Endothelial cell of umbilical vein (primary cell): ENCODE data around the gene ANKRD13D. TPM values are rescaled to one million over a fixed set of nuclear protein-coding genes. Genes with fewer than 3 reads are reported as not detected.

ENCODE experiments used
- BruUV-seq: library from RNA; stranded (reverse); fragments of 400-500 nt; replicated peaks from 2 replicates; lab custom pipeline; 2021; lab: Mats Ljungman, UMichigan
- CTCF ChIA-PET: fragments of 300-600, 350-600 bp; sonication (Branson Sonifier 250); formaldehyde crosslinking; loops from one replicate; lab custom pipeline; 2021; ENCODE audit warnings: antibody characterized with exemption, inconsistent platforms; lab: Charles Lee
- POLR2A ChIA-PET: fragments of 300-600, 350-600 bp; sonication (Branson Sonifier 250); formaldehyde crosslinking; loops from one replicate; lab custom pipeline; 2021; ENCODE audit warnings: antibody characterized with exemption, inconsistent platforms; lab: Charles Lee
- DNase-seq: peaks from one replicate; pipeline ENCODE4 v3.0.0-alpha.2; 2011; ENCODE audit warnings: low read depth, low spot score
- FAIRE-seq: peaks from 2 replicates; lab custom pipeline; 2011; peaks lifted over from hg19 to GRCh38; lab: Jason Lieb, UNC
- H2AFZ ChIP-seq: 2 replicates; pipeline ENCODE4 v1.6.0; 2012; ENCODE audit warnings: low read depth, low read length, control low read depth, inconsistent platforms
- H3K27ac ChIP-seq: 2 replicates; pipeline ENCODE4 v1.5.1; 2011; ENCODE audit warnings: low read depth, mild to moderate bottlenecking, control low read depth, low read length, moderate library complexity; ENCODE audit not compliant: insufficient read depth
- H3K27me3 ChIP-seq, 2 experiments: 2 replicates each; pipeline versions ENCODE4 v1.6.0 to v1.6.1; 2011; ENCODE audit warnings: low read length in 2 of 2, mixed read lengths in 1 of 2; ENCODE audit not compliant: control insufficient read depth in 2 of 2, insufficient read depth in 2 of 2
- H3K36me3 ChIP-seq, 2 experiments: 2 replicates in 1 of 2; 3 replicates in 1 of 2; pipeline ENCODE4 v1.5.1; 2011; ENCODE audit warnings: low read length in 2 of 2, mild to moderate bottlenecking in 1 of 2, moderate library complexity in 1 of 2; ENCODE audit not compliant: control insufficient read depth in 2 of 2, insufficient read depth in 2 of 2; ENCODE audit errors: extremely low read depth in 1 of 2
- H3K4me1 ChIP-seq: 3 replicates; pipeline ENCODE4 v1.5.1; 2011; ENCODE audit warnings: mild to moderate bottlenecking, low read length; ENCODE audit not compliant: control insufficient read depth, insufficient read depth; ENCODE audit errors: extremely low read depth
- H3K4me2 ChIP-seq: 2 replicates; pipeline ENCODE4 v1.6.1; 2011; ENCODE audit warnings: low read length, control low read depth, mixed read lengths; ENCODE audit not compliant: insufficient read depth
- H3K4me3 ChIP-seq, 3 experiments: fragments of 200-600 bp in 1 of 3; sonication (generic), shearing (Covaris generic) in 1 of 3; replicated peaks in 1 of 3; 2 replicates each; pipeline ENCODE4 v1.5.1; 2011 to 2016; ENCODE audit warnings: control low read depth in 3 of 3, low read length in 3 of 3, mild to moderate bottlenecking in 2 of 3, inconsistent platforms in 1 of 3, low read depth in 1 of 3, moderate library complexity in 1 of 3; ENCODE audit not compliant: insufficient read depth in 1 of 3
- H3K79me2 ChIP-seq: 2 replicates; pipeline ENCODE4 v1.6.0; 2012; ENCODE audit warnings: low read length, inconsistent platforms; ENCODE audit not compliant: control insufficient read depth, insufficient read depth
- H3K9ac ChIP-seq: replicated peaks from 2 replicates; pipeline ENCODE3; 2011; ENCODE audit warnings: low read length, control low read depth; ENCODE audit not compliant: insufficient read depth; ENCODE audit errors: extremely low read depth
- H3K9me1 ChIP-seq: replicated peaks from 3 replicates; pipeline ENCODE4 v1.6.0; 2011; ENCODE audit warnings: mild to moderate bottlenecking, low read length; ENCODE audit not compliant: control insufficient read depth, insufficient read depth; ENCODE audit errors: extremely low read depth
- H3K9me3 ChIP-seq: replicated peaks from 2 replicates; pipeline ENCODE4 v1.5.1; 2012; ENCODE audit warnings: low read length, inconsistent platforms; ENCODE audit not compliant: control insufficient read depth, insufficient read depth
- H4K20me1 ChIP-seq: replicated peaks from 2 replicates; pipeline ENCODE3; 2011; ENCODE audit warnings: mild to moderate bottlenecking, low read length; ENCODE audit not compliant: control insufficient read depth, insufficient read depth; ENCODE audit errors: extremely low read depth
- EZH2 ChIP-seq: IDR thresholded peaks from 2 replicates; pipeline ENCODE4 v1.6.1; 2012; ENCODE audit warnings: borderline replicate concordance, low read depth, mild to moderate bottlenecking, moderate library complexity, low read length, inconsistent platforms; ENCODE audit not compliant: severe bottlenecking
- FOS ChIP-seq: IDR thresholded peaks from 2 replicates; pipeline ENCODE4 v1.6.1; 2011; ENCODE audit warnings: mild to moderate bottlenecking, low read length, moderate library complexity, borderline replicate concordance; ENCODE audit not compliant: insufficient read depth
- GATA2 ChIP-seq: IDR thresholded peaks from 2 replicates; pipeline ENCODE4 v1.7.0; 2011; ENCODE audit warnings: low read depth, mild to moderate bottlenecking, moderate library complexity, mixed read lengths, low read length; ENCODE audit not compliant: insufficient read length, insufficient read depth
- JUN ChIP-seq: IDR thresholded peaks from 2 replicates; pipeline ENCODE4 v1.6.1; 2011; ENCODE audit warnings: borderline replicate concordance, low read depth; ENCODE audit not compliant: insufficient read length, insufficient read depth
- MYC ChIP-seq: IDR thresholded peaks from one replicate; pipeline ENCODE4 v1.6.1; 2011; ENCODE audit warnings: mild to moderate bottlenecking, low read depth, low read length
- POLR2A ChIP-seq: IDR thresholded peaks from 2 replicates; pipeline ENCODE4 v1.6.1; 2012; ENCODE audit warnings: low read depth, mild to moderate bottlenecking, control low read depth, low read length
- POLR2AphosphoS5 ChIP-seq: IDR thresholded peaks from 2 replicates; pipeline ENCODE4 v1.6.1; 2012; ENCODE audit warnings: low read depth, mild to moderate bottlenecking, control low read depth, low read length, moderate library complexity; ENCODE audit not compliant: insufficient read depth
- dilution Hi-C: fragments of 300-500 bp; cut with MboI; formaldehyde crosslinking; loops from one replicate; pipeline ENCODE4 v1.15.0; 2019; ENCODE audit warnings: low sequenced_read_pairs; ENCODE audit not compliant: extremely low pct_ligation_motif_present
- intact Hi-C: fragments of 100-400 bp; cut with micrococcal nuclease; formaldehyde crosslinking; loops from one replicate; pipeline ENCODE4 v1.10.0; 2022
- polyA plus RNA-seq, 4 experiments: library from polyadenylated mRNA; depleted of rRNA in 3 of 4; stranded (reverse) in 3 of 4; unstranded in 1 of 4; fragments of >200 nt; gene quantifications; 2 replicates each; pipeline versions ENCODE4 v1.2.1 to v1.2.3, GENCODE V29; 2011 to 2012; ENCODE audit warnings: missing spikeins in 1 of 4
- total RNA-seq: library from RNA; stranded (reverse); gene quantifications from 2 replicates; pipeline ENCODE4 v1.2.3, GENCODE V29; 2021
- TF ChIP-seq, protein P1 (sequence below), 2 donors: IDR thresholded peaks; 1 replicate in 1 of 2; 2 replicates in 1 of 2; pipeline ENCODE4 v1.5.1; 2011; ENCODE audit warnings: low read length in 2 of 2, mild to moderate bottlenecking in 2 of 2, moderate library complexity in 2 of 2, control low read depth in 1 of 2, inconsistent platforms in 1 of 2, low read depth in 1 of 2; ENCODE audit not compliant: insufficient read depth in 1 of 2; ENCODE audit errors: extremely low read depth in 1 of 2
- TF ChIP-seq, protein P2 (sequence below): IDR thresholded peaks from 2 replicates; pipeline ENCODE4 v1.6.1; 2011; ENCODE audit not compliant: insufficient read depth, insufficient read length

The ANKRD13D gene
- total and polyA plus RNA-seq, 2 donors (not counting 3 experiments of a cell fraction or from before 2014, with no cell fraction given) = 43.5 to 57.5 TPM

DNA sequence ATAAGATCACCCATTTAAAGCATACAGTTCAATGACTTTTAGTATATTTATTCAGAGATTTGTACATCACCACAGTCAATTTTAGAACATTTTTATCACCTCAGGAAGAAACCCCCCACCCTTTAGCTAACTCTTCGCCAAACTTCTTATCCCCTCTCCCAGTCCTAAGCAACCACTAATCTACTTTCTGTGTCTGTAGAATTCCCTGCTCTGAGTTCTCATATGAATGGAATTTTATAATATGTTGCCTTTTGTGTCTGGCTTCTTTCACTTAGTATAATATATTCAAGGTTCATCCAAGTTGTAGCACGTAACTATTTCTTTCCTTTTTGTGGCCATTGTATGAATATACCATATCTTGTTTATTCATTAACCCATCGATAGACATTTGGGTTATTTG, 3.6 kb downstream of the ANKRD13D start:
- no peak for FAIRE-seq
- H3K4me1 ChIP-seq = peaks cover 19% of the 10 kb centered on the region
- intact Hi-C loops = no loop called here
- no peak overlapping the region for H3K27ac ChIP-seq
- dilution Hi-C loops = no loop called here
- H3K9me1 ChIP-seq = no peaks in the 10 kb centered on the region
- peaks cover 35% of the 10 kb centered on the region for H3K79me2 ChIP-seq
- peaks cover 3 to 11% of the 10 kb centered on the region in 2 experiments for H3K36me3 ChIP-seq
- BruUV-seq = no TSS peak
- H4K20me1 ChIP-seq = no peaks in the 10 kb centered on the region
- no peak overlapping the region for H3K9ac ChIP-seq
- no peaks in the 10 kb centered on the region for H3K27me3 ChIP-seq
- TF ChIP-seq POLR2AphosphoS5 = no peak
- TF ChIP-seq JUN = no peak
- TF ChIP-seq, protein P1, sequence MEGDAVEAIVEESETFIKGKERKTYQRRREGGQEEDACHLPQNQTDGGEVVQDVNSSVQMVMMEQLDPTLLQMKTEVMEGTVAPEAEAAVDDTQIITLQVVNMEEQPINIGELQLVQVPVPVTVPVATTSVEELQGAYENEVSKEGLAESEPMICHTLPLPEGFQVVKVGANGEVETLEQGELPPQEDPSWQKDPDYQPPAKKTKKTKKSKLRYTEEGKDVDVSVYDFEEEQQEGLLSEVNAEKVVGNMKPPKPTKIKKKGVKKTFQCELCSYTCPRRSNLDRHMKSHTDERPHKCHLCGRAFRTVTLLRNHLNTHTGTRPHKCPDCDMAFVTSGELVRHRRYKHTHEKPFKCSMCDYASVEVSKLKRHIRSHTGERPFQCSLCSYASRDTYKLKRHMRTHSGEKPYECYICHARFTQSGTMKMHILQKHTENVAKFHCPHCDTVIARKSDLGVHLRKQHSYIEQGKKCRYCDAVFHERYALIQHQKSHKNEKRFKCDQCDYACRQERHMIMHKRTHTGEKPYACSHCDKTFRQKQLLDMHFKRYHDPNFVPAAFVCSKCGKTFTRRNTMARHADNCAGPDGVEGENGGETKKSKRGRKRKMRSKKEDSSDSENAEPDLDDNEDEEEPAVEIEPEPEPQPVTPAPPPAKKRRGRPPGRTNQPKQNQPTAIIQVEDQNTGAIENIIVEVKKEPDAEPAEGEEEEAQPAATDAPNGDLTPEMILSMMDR (IDR thresholded peaks at IDR 0.05; ENCODE audit: extremely low read depth in 1 of 2, insufficient read depth in 1 of 2, low read depth in 1 of 2, low read length in 2 of 2) = no peak
- no peak for TF ChIP-seq FOS
- no peak for TF ChIP-seq GATA2
- TF ChIP-seq EZH2 = no peak
- TF ChIP-seq, protein P2, sequence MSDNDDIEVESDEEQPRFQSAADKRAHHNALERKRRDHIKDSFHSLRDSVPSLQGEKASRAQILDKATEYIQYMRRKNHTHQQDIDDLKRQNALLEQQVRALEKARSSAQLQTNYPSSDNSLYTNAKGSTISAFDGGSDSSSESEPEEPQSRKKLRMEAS = no peak
- no peak for TF ChIP-seq POLR2A
- TF ChIP-seq MYC = no peak
- DNase-seq = no peak
- H2AFZ ChIP-seq = no peak overlapping the region
- H3K4me2 ChIP-seq = no peak overlapping the region
- no peaks in the 10 kb centered on the region for H3K9me3 ChIP-seq
- H3K4me3 ChIP-seq = no peak overlapping the region
- CTCF ChIA-PET = interaction anchor here (1.0 to 2.1 kb wide), 5 partner anchors 10 to 59 kb away, joined by 3 to 9 read pairs (median 4); no protein-coding TSS in a partner anchor
- POLR2A ChIA-PET = no interaction called here
